ENCODE results near the gene RFNG. TPM values are rescaled to one million over a fixed set of nuclear protein-coding genes. Genes with fewer than 3 reads are reported as not detected.

RFNG gene
- total and polyA plus RNA-seq, 7 experiments from 2014 or later = 4.2 to 45.5 (median 28.1) TPM

GRCh38 chr17:82016875-82017459, 34.6 kb downstream of the RFNG start:
- Mint-ChIP-seq H3K9me3 (no peaks in the 10 kb centered on the region), H3K36me3 (no peaks in the 10 kb centered on the region), H3K4me1 (peaks cover 0 to 18% (median 14%) of the 10 kb centered on the region in 7 donors), H3K27me3 (no peaks in the 10 kb centered on the region), H3K27ac (no peak overlapping the region), H3K4me3 (no peak overlapping the region)
- no peak overlapping the region for H3K4me3 ChIP-seq (ENCODE audit: low read length)
- ChIA-PET POLR2A (no interaction called here), CTCF (interaction anchor here (0.9 to 2.4 kb wide), 2 partner anchors 57 to 58 kb away, joined by 3 to 14 read pairs; no protein-coding TSS in a partner anchor)
- no peak for ATAC-seq
- no peak overlapping the region for H3K27ac ChIP-seq (ENCODE audit: low read depth, low read length)
- peaks cover 8 to 20% of the 10 kb centered on the region in 2 donors for H3K4me1 ChIP-seq (ENCODE audit: control insufficient read depth in 2 of 2, insufficient read depth in 2 of 2, low read length in 2 of 2)
- intact Hi-C loops (cut with micrococcal nuclease) = no loop called here
- peaks cover 0 to 24% (median 0%) of the 10 kb centered on the region in 3 experiments for H3K36me3 ChIP-seq (ENCODE audit: control insufficient read depth in 2 of 3, insufficient read depth in 3 of 3, low read length in 3 of 3)
- H3K27me3 ChIP-seq (ENCODE audit: control insufficient read depth in 2 of 2, insufficient read depth in 2 of 2, low read length in 2 of 2) = no peaks in the 10 kb centered on the region
- no peak for DNase-seq
- H3K9me3 ChIP-seq (ENCODE audit: control insufficient read depth in 2 of 3, low read length in 3 of 3) = no peaks in the 10 kb centered on the region

DNA sequence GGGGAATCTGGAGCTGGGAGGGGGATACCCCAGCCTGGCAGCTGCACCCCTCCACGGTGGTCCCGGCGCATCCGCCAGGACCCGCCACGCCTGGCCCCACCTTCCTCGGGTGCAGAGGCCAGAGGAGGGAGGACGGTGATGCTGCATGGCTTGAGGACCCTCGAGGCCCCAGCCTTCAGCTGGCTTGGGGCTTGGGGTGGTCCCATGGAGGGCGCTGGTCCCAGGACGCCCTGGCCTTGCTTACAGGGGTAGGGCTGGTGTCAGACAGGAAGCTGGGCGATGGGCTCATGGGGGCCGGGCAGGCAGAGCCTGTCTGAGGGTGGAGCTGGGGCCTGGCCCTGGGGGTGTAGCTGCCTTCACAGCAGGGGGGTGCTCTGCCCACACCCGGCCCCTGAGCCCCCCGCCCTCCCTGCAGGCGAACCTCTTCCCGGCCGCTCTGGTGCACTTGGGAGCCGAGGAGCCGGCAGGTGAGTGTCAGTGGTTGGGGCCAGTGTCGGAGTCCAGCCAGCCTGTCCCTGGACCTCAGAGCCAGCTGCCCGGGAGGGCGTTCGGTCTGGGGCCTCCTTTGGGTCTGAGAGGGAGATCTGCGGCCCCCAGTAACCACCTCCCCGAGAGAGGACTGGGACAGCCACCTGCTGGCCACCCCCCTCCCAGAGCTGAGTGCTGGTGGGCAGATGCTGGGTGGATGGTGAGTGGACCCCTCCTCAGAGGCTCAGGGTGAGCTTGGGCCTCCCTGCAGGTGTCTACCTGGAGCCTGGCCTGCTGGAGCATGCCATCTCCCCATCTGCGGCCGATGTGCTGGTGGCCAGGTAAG, 35.3 kb downstream of the RFNG start:
- ATAC-seq (no peak), DNase-seq (no peak)
- no peak overlapping the region for H3K4me3 ChIP-seq (ENCODE audit: low read length)
- H3K4me3 Mint-ChIP-seq = no peak overlapping the region
- no peaks in the 10 kb centered on the region for H3K36me3 Mint-ChIP-seq
- intact Hi-C loops (cut with micrococcal nuclease) = no loop called here
- H3K27ac ChIP-seq (ENCODE audit: low read depth, low read length) = no peak overlapping the region
- H3K9me3 Mint-ChIP-seq = no peaks in the 10 kb centered on the region
- peaks cover under 1 to 13% of the 10 kb centered on the region in 2 donors for H3K4me1 ChIP-seq (ENCODE audit: control insufficient read depth in 2 of 2, insufficient read depth in 2 of 2, low read length in 2 of 2)
- POLR2A ChIA-PET = interaction anchor here (1.0 kb wide), 1 partner anchor 39 kb away, joined by 3 read pairs; no protein-coding TSS in a partner anchor
- no peaks in the 10 kb centered on the region for H3K27me3 Mint-ChIP-seq
- H3K36me3 ChIP-seq (ENCODE audit: control insufficient read depth in 2 of 3, insufficient read depth in 3 of 3, low read length in 3 of 3) = peaks cover 0 to 31% (median 0%) of the 10 kb centered on the region in 3 experiments
- no peaks in the 10 kb centered on the region for H3K9me3 ChIP-seq (ENCODE audit: control insufficient read depth in 2 of 3, low read length in 3 of 3)
- H3K27ac Mint-ChIP-seq = no peak overlapping the region
- no peaks in the 10 kb centered on the region for H3K27me3 ChIP-seq (ENCODE audit: control insufficient read depth in 2 of 2, insufficient read depth in 2 of 2, low read length in 2 of 2)
- CTCF ChIA-PET = interaction anchor here (2.4 kb wide), 1 partner anchor 57 kb away, joined by 14 read pairs; no protein-coding TSS in a partner anchor
- peaks cover 0 to 11% (median 7%) of the 10 kb centered on the region in 7 donors for H3K4me1 Mint-ChIP-seq

- Histone ChIP-seq H3K4me1 (ENCODE audit: control insufficient read depth in 2 of 2, insufficient read depth in 2 of 2, low read length in 2 of 2) (peaks cover 0 to 5% of the 10 kb centered on the region in 2 donors), H3K27ac (ENCODE audit: low read depth, low read length) (no peak overlapping the region), H3K36me3 (ENCODE audit: control insufficient read depth in 2 of 3, insufficient read depth in 3 of 3, low read length in 3 of 3) (peaks cover 0 to 31% (median 0%) of the 10 kb centered on the region in 3 experiments), H3K27me3 (ENCODE audit: control insufficient read depth in 2 of 2, insufficient read depth in 2 of 2, low read length in 2 of 2) (no peaks in the 10 kb centered on the region), H3K4me3 (ENCODE audit: low read length) (no peak overlapping the region), H3K9me3 (ENCODE audit: control insufficient read depth in 2 of 3, low read length in 3 of 3) (no peaks in the 10 kb centered on the region)
- intact Hi-C loops (cut with micrococcal nuclease) = no loop called here
- Mint-ChIP-seq H3K36me3 (no peaks in the 10 kb centered on the region), H3K4me3 (no peak overlapping the region), H3K9me3 (no peaks in the 10 kb centered on the region), H3K4me1 (peaks cover 0 to 7% (median 1%) of the 10 kb centered on the region in 7 donors), H3K27ac (no peak overlapping the region), H3K27me3 (no peaks in the 10 kb centered on the region)
- ATAC-seq = no peak
- no peak for DNase-seq
- ChIA-PET CTCF (interaction anchor here (2.4 kb wide), 1 partner anchor 56 kb away, joined by 14 read pairs; no protein-coding TSS in a partner anchor), POLR2A (interaction anchor here (1.0 kb wide), 1 partner anchor 39 kb away, joined by 3 read pairs; no protein-coding TSS in a partner anchor)
Measured at GRCh38 chr17:82015311-82015971, 36.2 kb downstream of the RFNG start.

DNA sequence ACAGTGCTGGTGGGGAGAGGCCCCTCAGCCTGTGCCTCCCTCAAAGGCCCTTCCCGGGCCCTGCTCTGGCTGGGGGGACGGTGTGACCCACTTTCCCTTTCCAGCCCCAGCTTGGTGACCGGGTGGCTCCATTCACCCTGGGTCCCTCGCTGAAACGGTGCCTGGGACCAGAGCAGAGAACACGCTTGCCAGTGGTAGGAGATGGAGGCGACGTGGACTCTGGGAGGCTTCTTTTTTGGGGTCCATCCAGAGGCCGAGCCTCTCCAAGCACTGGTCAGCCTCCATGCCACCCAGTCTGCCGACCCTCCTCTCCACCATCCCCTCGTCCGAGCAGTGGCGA, 36.7 kb downstream of the RFNG start:
- ATAC-seq = no peak
- intact Hi-C loops (cut with micrococcal nuclease) = no loop called here
- ChIA-PET POLR2A (no interaction called here), CTCF (interaction anchor here (2.4 kb wide), 1 partner anchor 55 kb away, joined by 14 read pairs; no protein-coding TSS in a partner anchor)
- H3K4me1 ChIP-seq (ENCODE audit: control insufficient read depth in 2 of 2, insufficient read depth in 2 of 2, low read length in 2 of 2) = no peaks in the 10 kb centered on the region
- no peak overlapping the region for H3K4me3 ChIP-seq (ENCODE audit: low read length)
- no peak overlapping the region for H3K27ac ChIP-seq (ENCODE audit: low read depth, low read length)
- peaks cover 0 to 31% (median 0%) of the 10 kb centered on the region in 3 experiments for H3K36me3 ChIP-seq (ENCODE audit: control insufficient read depth in 2 of 3, insufficient read depth in 3 of 3, low read length in 3 of 3)
- H3K36me3 Mint-ChIP-seq = no peaks in the 10 kb centered on the region
- no peaks in the 10 kb centered on the region for H3K27me3 ChIP-seq (ENCODE audit: control insufficient read depth in 2 of 2, insufficient read depth in 2 of 2, low read length in 2 of 2)
- no peaks in the 10 kb centered on the region for H3K9me3 Mint-ChIP-seq
- no peak overlapping the region for H3K27ac Mint-ChIP-seq
- H3K9me3 ChIP-seq (ENCODE audit: control insufficient read depth in 2 of 3, low read length in 3 of 3) = no peaks in the 10 kb centered on the region
- no peak overlapping the region for H3K4me3 Mint-ChIP-seq
- no peaks in the 10 kb centered on the region for H3K27me3 Mint-ChIP-seq
- peaks cover 0 to 3% (median 0%) of the 10 kb centered on the region in 7 donors for H3K4me1 Mint-ChIP-seq
- no peak for DNase-seq

- H3K9me3 Mint-ChIP-seq = no peaks in the 10 kb centered on the region
- Histone ChIP-seq H3K27ac (ENCODE audit: low read depth, low read length) (no peak overlapping the region), H3K9me3 (ENCODE audit: control insufficient read depth in 2 of 3, low read length in 3 of 3) (no peaks in the 10 kb centered on the region), H3K27me3 (ENCODE audit: control insufficient read depth in 2 of 2, insufficient read depth in 2 of 2, low read length in 2 of 2) (no peaks in the 10 kb centered on the region), H3K4me1 (ENCODE audit: control insufficient read depth in 2 of 2, insufficient read depth in 2 of 2, low read length in 2 of 2) (no peaks in the 10 kb centered on the region), H3K4me3 (ENCODE audit: low read length) (no peak overlapping the region), H3K36me3 (ENCODE audit: control insufficient read depth in 2 of 3, insufficient read depth in 3 of 3, low read length in 3 of 3) (peaks cover 0 to 31% (median 0%) of the 10 kb centered on the region in 3 experiments)
- DNase-seq (no peak), ATAC-seq (no peak)
- H3K27me3 Mint-ChIP-seq = no peaks in the 10 kb centered on the region
- no peaks in the 10 kb centered on the region for H3K36me3 Mint-ChIP-seq
- peaks cover 0 to 2% (median 0%) of the 10 kb centered on the region in 7 donors for H3K4me1 Mint-ChIP-seq
- ChIA-PET CTCF (interaction anchor here (2.4 kb wide), 1 partner anchor 55 kb away, joined by 14 read pairs; no protein-coding TSS in a partner anchor), POLR2A (no interaction called here)
- no peak overlapping the region for H3K4me3 Mint-ChIP-seq
- H3K27ac Mint-ChIP-seq = no peak overlapping the region
- intact Hi-C loops (cut with micrococcal nuclease) = no loop called here
Measured at GRCh38 chr17:82014432-82014831, 37.2 kb downstream of the RFNG start.

- POLR2A ChIA-PET = no interaction called here
- Mint-ChIP-seq H3K27ac (no peak overlapping the region), H3K36me3 (no peaks in the 10 kb centered on the region), H3K27me3 (no peaks in the 10 kb centered on the region), H3K4me1 (peaks cover 0 to under 1% (median 0%) of the 10 kb centered on the region in 7 donors), H3K4me3 (no peak overlapping the region), H3K9me3 (no peaks in the 10 kb centered on the region)
- Histone ChIP-seq H3K4me1 (ENCODE audit: control insufficient read depth in 2 of 2, insufficient read depth in 2 of 2, low read length in 2 of 2) (no peaks in the 10 kb centered on the region), H3K9me3 (ENCODE audit: control insufficient read depth in 2 of 3, low read length in 3 of 3) (no peaks in the 10 kb centered on the region), H3K27me3 (ENCODE audit: control insufficient read depth in 2 of 2, insufficient read depth in 2 of 2, low read length in 2 of 2) (no peaks in the 10 kb centered on the region), H3K4me3 (ENCODE audit: low read length) (no peak overlapping the region), H3K36me3 (ENCODE audit: control insufficient read depth in 2 of 3, insufficient read depth in 3 of 3, low read length in 3 of 3) (peaks cover 0 to 29% (median 0%) of the 10 kb centered on the region in 3 experiments), H3K27ac (ENCODE audit: low read depth, low read length) (no peak overlapping the region)
- CTCF ChIA-PET = no interaction called here
- DNase-seq = no peak
- intact Hi-C loops (cut with micrococcal nuclease) = no loop called here
- no peak for ATAC-seq
Measured at GRCh38 chr17:82013772-82014321, 37.8 kb downstream of the RFNG start.
